OCI-LY7 (cell line): ENCODE data around the gene OR2V1. TPM values are rescaled to one million over a fixed set of nuclear protein-coding genes. Genes with fewer than 3 reads are reported as not detected.

Experiments
- BruUV-seq: library from RNA; stranded (reverse); fragments of 400-500 nt; replicated peaks from 2 replicates; lab custom pipeline; 2021; lab: Mats Ljungman, UMichigan
- CTCF ChIA-PET: fragments of 300-600 bp; sonication (Branson Sonifier 250); formaldehyde crosslinking; loops from one replicate; lab custom pipeline; 2022; ENCODE audit warnings: antibody characterized with exemption; ENCODE audit not compliant: unreplicated experiment; lab: Charles Lee
- POLR2A ChIA-PET: fragments of 300-600 bp; sonication (Branson Sonifier 250); formaldehyde crosslinking; loops from one replicate; lab custom pipeline; 2022; ENCODE audit warnings: antibody characterized with exemption; lab: Charles Lee
- DNase-seq: peaks from one replicate; pipeline ENCODE4 v3.0.0-alpha.2; 2015; ENCODE audit warnings: low spot score
- H2AFZ ChIP-seq: fragments of 200-600 bp; sonication (generic), shearing (Covaris generic); 2 replicates; pipeline ENCODE4 v1.6.1; 2014; ENCODE audit warnings: mild to moderate bottlenecking, antibody characterized with exemption, low read length, moderate library complexity
- H3K27ac ChIP-seq: fragments of 200-600 bp; sonication (generic); 2 replicates; pipeline ENCODE4 v1.5.1; 2014; ENCODE audit warnings: mixed run types, low read depth, mild to moderate bottlenecking, moderate library complexity, low read length, inconsistent platforms; ENCODE audit not compliant: poor library complexity, severe bottlenecking
- H3K36me3 ChIP-seq: fragments of 200-600 bp; sonication (generic); 2 replicates; pipeline ENCODE4 v1.6.1; 2014; ENCODE audit warnings: mild to moderate bottlenecking, antibody characterized with exemption, low read length, moderate library complexity, mixed read lengths; ENCODE audit not compliant: insufficient read depth
- H3K4me1 ChIP-seq: fragments of 200-600 bp; sonication (generic); 2 replicates; pipeline ENCODE4 v1.5.1; 2014; ENCODE audit warnings: mild to moderate bottlenecking, low read length; ENCODE audit not compliant: insufficient read depth, poor library complexity, severe bottlenecking
- H3K4me2 ChIP-seq: fragments of 200-600 bp; sonication (generic); 2 replicates; pipeline ENCODE4 v1.6.1; 2014; ENCODE audit warnings: mild to moderate bottlenecking, low read length
- H3K4me3 ChIP-seq: fragments of 200-600 bp; sonication (generic); 2 replicates; pipeline ENCODE4 v1.5.1; 2014; ENCODE audit warnings: mild to moderate bottlenecking, low read depth, low read length; ENCODE audit not compliant: poor library complexity, severe bottlenecking
- H3K79me2 ChIP-seq: fragments of 200-600 bp; sonication (generic); 2 replicates; pipeline ENCODE4 v1.6.1; 2016; ENCODE audit warnings: low read depth, mild to moderate bottlenecking, low read length, moderate library complexity, mixed read lengths; ENCODE audit not compliant: insufficient read depth
- H3K9me2 ChIP-seq: fragments of 200-600 bp; sonication (generic); 2 replicates; pipeline ENCODE4 v1.6.1; 2016; ENCODE audit warnings: mild to moderate bottlenecking, low read length, mixed read lengths; ENCODE audit not compliant: insufficient read depth
- H3K9me3 ChIP-seq: fragments of 200-600 bp; sonication (generic); 2 replicates; pipeline ENCODE4 v1.6.1; 2014; ENCODE audit warnings: mild to moderate bottlenecking, mixed run types, low read length, mixed read lengths
- H4K20me1 ChIP-seq: fragments of 200-600 bp; sonication (generic); 2 replicates; pipeline ENCODE4 v1.6.1; 2014; ENCODE audit warnings: mild to moderate bottlenecking, antibody characterized with exemption, low read length, moderate library complexity, mixed read lengths; ENCODE audit not compliant: insufficient read depth
- EZH2phosphoT487 ChIP-seq: fragments of 200-600 bp; sonication (generic); IDR thresholded peaks from 2 replicates; pipeline ENCODE4 v1.6.1; 2018; ENCODE audit warnings: low read depth, borderline replicate concordance, mild to moderate bottlenecking, mixed run types, antibody characterized with exemption, low read length, moderate library complexity, mixed read lengths
- intact Hi-C: fragments of 100-400 bp; cut with micrococcal nuclease; formaldehyde crosslinking; loops from one replicate; pipeline ENCODE4 v1.10.0; 2022; ENCODE audit not compliant: unreplicated experiment
- total RNA-seq, 2 experiments: library from RNA; depleted of rRNA in 1 of 2; stranded (reverse); fragments of >200 nt in 1 of 2; shearing (Covaris generic) in 1 of 2; gene quantifications; 2 replicates each; pipeline ENCODE4 v1.2.3, GENCODE V29; 2014 to 2022
- TF ChIP-seq, protein P1 (sequence below): fragments of 200-600 bp; sonication (generic); conservative IDR thresholded peaks from 2 replicates; pipeline ENCODE4 v1.5.1; 2014; ENCODE audit warnings: mild to moderate bottlenecking, antibody characterized with exemption, low read length, moderate library complexity, mixed read lengths

OR2V1 gene
- total RNA-seq, 2 experiments from 2014 or later: not detected

DNA sequence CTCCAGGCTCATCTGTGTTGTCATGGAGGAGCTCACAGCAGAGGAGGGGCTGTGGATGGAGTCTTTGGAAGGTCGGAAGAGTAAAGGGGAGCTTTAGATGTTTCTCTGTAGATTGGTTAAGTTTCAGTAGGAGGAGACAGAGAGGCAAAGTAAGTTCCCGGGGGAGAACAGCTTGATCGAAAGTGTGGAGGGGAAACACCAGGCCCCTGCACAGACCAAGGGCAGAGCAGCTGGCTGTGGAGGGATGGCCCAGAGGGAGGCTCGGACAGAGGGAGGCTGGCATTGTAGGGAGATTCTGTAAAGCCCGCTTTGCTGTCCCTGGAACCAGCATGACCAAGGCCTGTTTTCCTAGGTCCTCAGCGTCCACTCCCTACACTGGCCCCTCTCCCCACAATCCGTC lies 11.1 kb upstream of the OR2V1 start:
- H3K4me3 ChIP-seq: no peak overlapping the region
- POLR2A ChIA-PET: interaction anchor here (1.0 to 1.1 kb wide), 2 partner anchors 27 to 278 kb away, joined by 3 read pairs; no protein-coding TSS in a partner anchor
- DNase-seq: no peak
- intact Hi-C loops: no loop called here
- TF ChIP-seq, protein P1, sequence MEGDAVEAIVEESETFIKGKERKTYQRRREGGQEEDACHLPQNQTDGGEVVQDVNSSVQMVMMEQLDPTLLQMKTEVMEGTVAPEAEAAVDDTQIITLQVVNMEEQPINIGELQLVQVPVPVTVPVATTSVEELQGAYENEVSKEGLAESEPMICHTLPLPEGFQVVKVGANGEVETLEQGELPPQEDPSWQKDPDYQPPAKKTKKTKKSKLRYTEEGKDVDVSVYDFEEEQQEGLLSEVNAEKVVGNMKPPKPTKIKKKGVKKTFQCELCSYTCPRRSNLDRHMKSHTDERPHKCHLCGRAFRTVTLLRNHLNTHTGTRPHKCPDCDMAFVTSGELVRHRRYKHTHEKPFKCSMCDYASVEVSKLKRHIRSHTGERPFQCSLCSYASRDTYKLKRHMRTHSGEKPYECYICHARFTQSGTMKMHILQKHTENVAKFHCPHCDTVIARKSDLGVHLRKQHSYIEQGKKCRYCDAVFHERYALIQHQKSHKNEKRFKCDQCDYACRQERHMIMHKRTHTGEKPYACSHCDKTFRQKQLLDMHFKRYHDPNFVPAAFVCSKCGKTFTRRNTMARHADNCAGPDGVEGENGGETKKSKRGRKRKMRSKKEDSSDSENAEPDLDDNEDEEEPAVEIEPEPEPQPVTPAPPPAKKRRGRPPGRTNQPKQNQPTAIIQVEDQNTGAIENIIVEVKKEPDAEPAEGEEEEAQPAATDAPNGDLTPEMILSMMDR: no peak
- no peak for TF ChIP-seq EZH2phosphoT487
- no peak overlapping the region for H3K27ac ChIP-seq
- BruUV-seq: no TSS peak
- H2AFZ ChIP-seq: no peak overlapping the region
- no peak overlapping the region for H3K4me2 ChIP-seq
- H3K79me2 ChIP-seq: no peaks in the 10 kb centered on the region
- peaks cover 16% of the 10 kb centered on the region for H3K9me3 ChIP-seq
- CTCF ChIA-PET: no interaction called here
- H3K9me2 ChIP-seq: no peaks in the 10 kb centered on the region
- no peaks in the 10 kb centered on the region for H3K36me3 ChIP-seq
- H3K4me1 ChIP-seq: no peaks in the 10 kb centered on the region
- H4K20me1 ChIP-seq: no peaks in the 10 kb centered on the region

DNA sequence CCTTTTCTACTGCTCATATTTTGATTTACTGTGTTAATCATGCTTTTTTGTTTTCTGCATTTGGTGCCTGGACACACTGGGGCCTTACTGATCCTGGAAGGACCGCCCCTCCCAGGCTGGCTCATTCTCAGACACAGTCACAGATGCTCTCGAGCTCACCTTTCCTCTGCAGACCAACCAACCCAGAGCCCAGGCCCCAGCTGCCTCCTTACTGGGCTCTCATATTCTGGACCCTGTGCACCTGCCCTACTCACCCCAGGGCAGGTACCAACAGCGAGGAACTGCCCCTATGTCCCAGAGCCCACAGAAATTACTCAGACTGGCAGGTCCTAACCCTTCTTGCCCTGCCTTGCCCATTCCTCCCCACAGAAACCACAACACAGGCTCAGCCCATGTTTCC lies 9.8 kb upstream of the OR2V1 start:
- no peaks in the 10 kb centered on the region for H3K9me2 ChIP-seq
- CTCF ChIA-PET: no interaction called here
- no peaks in the 10 kb centered on the region for H3K4me1 ChIP-seq
- no peak overlapping the region for H2AFZ ChIP-seq
- no peaks in the 10 kb centered on the region for H4K20me1 ChIP-seq
- POLR2A ChIA-PET: no interaction called here
- peaks cover 20% of the 10 kb centered on the region for H3K9me3 ChIP-seq
- H3K4me2 ChIP-seq: no peak overlapping the region
- H3K79me2 ChIP-seq: no peaks in the 10 kb centered on the region
- no peak overlapping the region for H3K27ac ChIP-seq
- H3K4me3 ChIP-seq: no peak overlapping the region
- intact Hi-C loops: no loop called here
- no peak for DNase-seq
- TF ChIP-seq, protein P1: no peak
- TF ChIP-seq EZH2phosphoT487: no peak
- H3K36me3 ChIP-seq: no peaks in the 10 kb centered on the region
- BruUV-seq: no TSS peak

DNA sequence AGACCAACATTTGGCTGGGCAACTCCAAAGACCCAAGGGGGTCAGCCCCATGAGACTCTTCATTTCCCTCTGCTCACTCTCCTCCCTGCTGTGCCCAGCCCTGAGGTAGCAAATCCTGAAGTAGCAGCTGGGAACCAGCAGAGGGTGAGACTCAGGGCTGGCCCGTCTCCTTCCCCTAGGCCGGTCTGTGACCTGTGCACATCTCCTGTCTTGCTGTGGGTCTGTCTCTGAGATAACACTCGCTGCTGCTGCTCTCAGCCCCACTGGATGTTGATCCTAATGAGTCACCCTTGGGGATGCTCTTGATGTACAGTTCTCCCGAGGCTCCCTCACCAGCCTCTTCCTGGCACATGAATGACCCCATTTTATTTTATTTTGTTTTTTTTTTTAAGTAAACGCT lies 7.3 kb upstream of the OR2V1 start:
- TF ChIP-seq, protein P1: no peak
- TF ChIP-seq EZH2phosphoT487: no peak
- no peaks in the 10 kb centered on the region for H3K36me3 ChIP-seq
- H3K4me1 ChIP-seq: no peaks in the 10 kb centered on the region
- CTCF ChIA-PET: no interaction called here
- no TSS peak for BruUV-seq
- no peak overlapping the region for H3K27ac ChIP-seq
- H3K9me2 ChIP-seq: no peaks in the 10 kb centered on the region
- H3K4me2 ChIP-seq: no peak overlapping the region
- intact Hi-C loops: no loop called here
- H3K79me2 ChIP-seq: no peaks in the 10 kb centered on the region
- POLR2A ChIA-PET: interaction anchor here (0.6 to 0.7 kb wide), 2 partner anchors 401 to 484 kb away, joined by 3 to 6 read pairs; no protein-coding TSS in a partner anchor
- DNase-seq: no peak
- no peaks in the 10 kb centered on the region for H4K20me1 ChIP-seq
- peaks cover 8% of the 10 kb centered on the region; the same call in 1 of the 2 replicates for H3K9me3 ChIP-seq
- no peak overlapping the region for H3K4me3 ChIP-seq
- H2AFZ ChIP-seq: no peak overlapping the region
